ENCODE results near the gene NR3C1. TPM values are rescaled to one million over a fixed set of nuclear protein-coding genes. Genes with fewer than 3 reads are reported as not detected.

Gene NR3C1
- total RNA-seq, 1 donor from 2014 or later: 46.7 TPM

DNA sequence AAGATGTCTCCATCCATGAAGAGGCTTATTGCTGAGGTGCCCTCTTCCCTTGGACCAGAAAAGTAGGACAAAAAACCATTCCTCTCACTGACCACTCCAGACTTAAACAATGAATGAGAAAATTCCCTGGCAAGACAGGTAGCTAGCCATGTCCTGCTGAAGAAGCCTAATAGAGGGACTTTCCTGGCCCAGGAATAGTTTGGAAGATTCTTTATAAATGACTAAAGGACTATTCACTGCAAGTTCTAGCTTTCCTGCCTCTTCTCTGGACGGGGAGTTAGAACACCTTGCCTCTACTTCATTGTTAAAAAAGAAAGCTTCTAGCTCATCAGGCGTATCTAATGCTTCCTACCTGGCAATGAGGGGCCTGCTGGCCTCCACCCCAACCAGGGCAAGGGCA lies 153.6 kb downstream of the NR3C1 start:
- Histone ChIP-seq H3K27me3 (no peaks in the 10 kb centered on the region), H3K9me3 (no peaks in the 10 kb centered on the region), H3K4me1 (peaks cover under 1% of the 10 kb centered on the region), H3K4me3 (no peak overlapping the region), H3K27ac (no peak overlapping the region), H3K36me3 (no peaks in the 10 kb centered on the region)
- TF ChIP-seq, protein P1, sequence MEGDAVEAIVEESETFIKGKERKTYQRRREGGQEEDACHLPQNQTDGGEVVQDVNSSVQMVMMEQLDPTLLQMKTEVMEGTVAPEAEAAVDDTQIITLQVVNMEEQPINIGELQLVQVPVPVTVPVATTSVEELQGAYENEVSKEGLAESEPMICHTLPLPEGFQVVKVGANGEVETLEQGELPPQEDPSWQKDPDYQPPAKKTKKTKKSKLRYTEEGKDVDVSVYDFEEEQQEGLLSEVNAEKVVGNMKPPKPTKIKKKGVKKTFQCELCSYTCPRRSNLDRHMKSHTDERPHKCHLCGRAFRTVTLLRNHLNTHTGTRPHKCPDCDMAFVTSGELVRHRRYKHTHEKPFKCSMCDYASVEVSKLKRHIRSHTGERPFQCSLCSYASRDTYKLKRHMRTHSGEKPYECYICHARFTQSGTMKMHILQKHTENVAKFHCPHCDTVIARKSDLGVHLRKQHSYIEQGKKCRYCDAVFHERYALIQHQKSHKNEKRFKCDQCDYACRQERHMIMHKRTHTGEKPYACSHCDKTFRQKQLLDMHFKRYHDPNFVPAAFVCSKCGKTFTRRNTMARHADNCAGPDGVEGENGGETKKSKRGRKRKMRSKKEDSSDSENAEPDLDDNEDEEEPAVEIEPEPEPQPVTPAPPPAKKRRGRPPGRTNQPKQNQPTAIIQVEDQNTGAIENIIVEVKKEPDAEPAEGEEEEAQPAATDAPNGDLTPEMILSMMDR (IDR thresholded peaks at IDR 0.05): no peak
- TF ChIP-seq POLR2AphosphoS5 (IDR thresholded peaks at IDR 0.05; ENCODE audit: insufficient read depth in 1 of 2, low read depth in 1 of 2): no peak
- TF ChIP-seq POLR2A (IDR thresholded peaks at IDR 0.05): no peak
- intact Hi-C loops (cut with DNase I): no loop called here
- DNase-seq (ENCODE audit: extremely low spot score in 2 of 2): peak in 1 of 2 donors; percentile 11

DNA sequence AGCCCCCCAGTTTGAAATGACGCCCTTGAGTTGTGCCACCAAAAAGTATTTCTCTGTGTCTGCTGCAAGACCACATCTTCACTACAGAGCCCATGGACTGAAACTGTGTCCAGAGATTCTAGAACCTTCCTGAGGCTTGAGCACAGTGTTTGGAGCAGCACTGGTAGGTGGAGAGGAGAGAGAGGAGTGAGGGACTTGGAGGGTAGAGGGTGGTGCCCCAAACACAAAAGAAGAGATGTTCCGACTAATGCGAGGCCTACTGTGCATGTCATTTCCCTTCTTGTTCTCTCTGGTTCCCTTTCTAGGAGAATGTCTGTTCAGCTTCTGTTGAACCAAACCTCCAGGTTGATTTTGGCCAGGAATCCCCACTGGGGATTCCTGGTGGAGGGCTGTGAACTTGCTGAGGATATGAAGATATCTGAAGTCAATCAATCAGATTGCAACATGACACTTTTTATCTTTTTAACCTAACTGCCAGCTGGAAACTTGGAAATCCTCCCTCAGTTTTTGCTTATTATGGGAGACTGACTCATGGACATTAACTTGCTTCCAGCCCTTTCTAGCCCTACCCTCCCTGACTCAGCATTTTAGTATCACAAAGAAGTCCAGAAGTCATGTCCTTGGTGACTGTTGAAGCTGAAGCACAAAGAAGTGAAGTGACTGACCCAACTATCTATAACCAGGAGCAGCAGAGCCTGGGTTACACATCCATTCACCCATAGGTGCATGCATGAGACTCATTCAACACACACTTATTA lies 154.5 kb downstream of the NR3C1 start:
- intact Hi-C loops (cut with DNase I): no loop called here
- TF ChIP-seq POLR2AphosphoS5 (IDR thresholded peaks at IDR 0.05; ENCODE audit: insufficient read depth in 1 of 2, low read depth in 1 of 2) (peak in 1 of 2 donors; percentile 34), POLR2A (IDR thresholded peaks at IDR 0.05) (no peak)
- TF ChIP-seq, protein P1 (IDR thresholded peaks at IDR 0.05): no peak
- DNase-seq (ENCODE audit: extremely low spot score in 2 of 2): peak in 1 of 2 donors; percentile 74
- Histone ChIP-seq H3K9me3 (no peaks in the 10 kb centered on the region), H3K4me3 (no peak overlapping the region), H3K27me3 (no peaks in the 10 kb centered on the region), H3K36me3 (no peaks in the 10 kb centered on the region), H3K27ac (peak overlapping the region; percentile 61), H3K4me1 (peaks cover 9% of the 10 kb centered on the region)

- TF ChIP-seq POLR2A (IDR thresholded peaks at IDR 0.05) (no peak), POLR2AphosphoS5 (IDR thresholded peaks at IDR 0.05; ENCODE audit: insufficient read depth in 1 of 2, low read depth in 1 of 2) (no peak)
- TF ChIP-seq, protein P1 (IDR thresholded peaks at IDR 0.05): no peak
- Histone ChIP-seq H3K36me3 (no peaks in the 10 kb centered on the region), H3K27me3 (no peaks in the 10 kb centered on the region), H3K9me3 (no peaks in the 10 kb centered on the region), H3K27ac (peak overlapping the region; percentile 61), H3K4me1 (peaks cover 15% of the 10 kb centered on the region), H3K4me3 (no peak overlapping the region)
- intact Hi-C loops (cut with DNase I): no loop called here
- DNase-seq (ENCODE audit: extremely low spot score in 2 of 2): no peak
These were observed 155.1 kb downstream of the NR3C1 start for GRCh38 chr5:143248391-143248790.

- H3K4me3 ChIP-seq: no peak overlapping the region
- H3K27ac ChIP-seq: no peak overlapping the region
- intact Hi-C loops (cut with DNase I): no loop called here
- H3K36me3 ChIP-seq: no peaks in the 10 kb centered on the region
- H3K9me3 ChIP-seq: no peaks in the 10 kb centered on the region
- TF ChIP-seq POLR2AphosphoS5 (IDR thresholded peaks at IDR 0.05; ENCODE audit: insufficient read depth in 1 of 2, low read depth in 1 of 2): no peak
- TF ChIP-seq POLR2A (IDR thresholded peaks at IDR 0.05): no peak
- TF ChIP-seq, protein P1 (IDR thresholded peaks at IDR 0.05): no peak
- DNase-seq (ENCODE audit: extremely low spot score in 2 of 2): peak in 1 of 2 donors; percentile 13
- no peaks in the 10 kb centered on the region for H3K27me3 ChIP-seq
- peaks cover 25% of the 10 kb centered on the region for H3K4me1 ChIP-seq
These were observed 156.2 kb downstream of the NR3C1 start for GRCh38 chr5:143247134-143247815.
